WERI-Rb-1 (cell line): ENCODE results near the gene COIL.

Source experiments
- DNase-seq: peaks from one replicate; pipeline ENCODE4 v3.0.0-alpha.2; 2020
- H3K27ac ChIP-seq: fragments of 250-450 bp; sonication (Bioruptor Pico); 2 replicates; pipeline ENCODE4 v1.5.1; 2020; ENCODE audit warnings: mild to moderate bottlenecking, moderate library complexity
- H3K27me3 ChIP-seq: fragments of 250-450 bp; sonication (Bioruptor Pico); 2 replicates; pipeline ENCODE4 v1.5.1; 2021; ENCODE audit warnings: mild to moderate bottlenecking, low read depth, moderate library complexity; ENCODE audit not compliant: insufficient read depth, severe bottlenecking
- H3K36me3 ChIP-seq: fragments of 250-450 bp; sonication (Bioruptor Pico); 2 replicates; pipeline ENCODE4 v1.5.1; 2020; ENCODE audit warnings: mild to moderate bottlenecking, moderate library complexity
- H3K4me3 ChIP-seq: 2 replicates; pipeline ENCODE4 v1.5.1; 2011; ENCODE audit warnings: low read depth, mild to moderate bottlenecking, control low read depth, low read length
- H3K9me3 ChIP-seq: fragments of 250-450 bp; sonication (Bioruptor Pico); 2 replicates; pipeline ENCODE4 v1.5.1; 2021; ENCODE audit warnings: mild to moderate bottlenecking, moderate library complexity; ENCODE audit not compliant: severe bottlenecking
- CTCF ChIP-seq: IDR thresholded peaks from 2 replicates; pipeline ENCODE4 v1.5.1; 2011; ENCODE audit warnings: low read depth, mild to moderate bottlenecking, control low read depth, inconsistent platforms, low read length

The COIL gene

GRCh38 chr17:56892333-56892732 is 68.5 kb downstream of the COIL start:
- H3K9me3 ChIP-seq: peaks cover 11% of the 10 kb centered on the region
- no peak overlapping the region for H3K27ac ChIP-seq
- H3K4me3 ChIP-seq: no peak overlapping the region
- peaks cover 69% of the 10 kb centered on the region for H3K36me3 ChIP-seq
- DNase-seq: no peak
- H3K27me3 ChIP-seq: no peaks in the 10 kb centered on the region
- no peak for TF ChIP-seq CTCF

GRCh38 chr17:56891751-56892150 is 69.1 kb downstream of the COIL start:
- Histone ChIP-seq H3K36me3 (peaks cover 66% of the 10 kb centered on the region), H3K27me3 (no peaks in the 10 kb centered on the region), H3K27ac (no peak overlapping the region), H3K9me3 (peaks cover 14% of the 10 kb centered on the region), H3K4me3 (no peak overlapping the region)
- TF ChIP-seq CTCF: peak; percentile 81
- DNase-seq: peak; percentile 37

GRCh38 chr17:56890906-56891674 is 69.8 kb downstream of the COIL start:
- Histone ChIP-seq H3K27me3 (no peaks in the 10 kb centered on the region), H3K4me3 (no peak overlapping the region), H3K27ac (no peak overlapping the region), H3K9me3 (peaks cover 14% of the 10 kb centered on the region), H3K36me3 (peaks cover 65% of the 10 kb centered on the region)
- TF ChIP-seq CTCF: no peak
- no peak for DNase-seq

GRCh38 chr17:56890390-56890789 is 70.5 kb downstream of the COIL start:
- no peak for DNase-seq
- Histone ChIP-seq H3K9me3 (peaks cover 14% of the 10 kb centered on the region), H3K36me3 (peaks cover 59% of the 10 kb centered on the region), H3K4me3 (no peak overlapping the region), H3K27ac (no peak overlapping the region), H3K27me3 (no peaks in the 10 kb centered on the region)
- no peak for TF ChIP-seq CTCF
